ENCODE measurements around the gene OTUD4.
"Not testable (repeated sequence)": the region's sequence is repeated elsewhere in the genome, so short reads cannot be mapped to it uniquely, and the experiment has no call there.

GRCh38 chr4:145179861-145180297, 510 bp downstream of the OTUD4 start:
- TF ChIP-seq, protein P1, sequence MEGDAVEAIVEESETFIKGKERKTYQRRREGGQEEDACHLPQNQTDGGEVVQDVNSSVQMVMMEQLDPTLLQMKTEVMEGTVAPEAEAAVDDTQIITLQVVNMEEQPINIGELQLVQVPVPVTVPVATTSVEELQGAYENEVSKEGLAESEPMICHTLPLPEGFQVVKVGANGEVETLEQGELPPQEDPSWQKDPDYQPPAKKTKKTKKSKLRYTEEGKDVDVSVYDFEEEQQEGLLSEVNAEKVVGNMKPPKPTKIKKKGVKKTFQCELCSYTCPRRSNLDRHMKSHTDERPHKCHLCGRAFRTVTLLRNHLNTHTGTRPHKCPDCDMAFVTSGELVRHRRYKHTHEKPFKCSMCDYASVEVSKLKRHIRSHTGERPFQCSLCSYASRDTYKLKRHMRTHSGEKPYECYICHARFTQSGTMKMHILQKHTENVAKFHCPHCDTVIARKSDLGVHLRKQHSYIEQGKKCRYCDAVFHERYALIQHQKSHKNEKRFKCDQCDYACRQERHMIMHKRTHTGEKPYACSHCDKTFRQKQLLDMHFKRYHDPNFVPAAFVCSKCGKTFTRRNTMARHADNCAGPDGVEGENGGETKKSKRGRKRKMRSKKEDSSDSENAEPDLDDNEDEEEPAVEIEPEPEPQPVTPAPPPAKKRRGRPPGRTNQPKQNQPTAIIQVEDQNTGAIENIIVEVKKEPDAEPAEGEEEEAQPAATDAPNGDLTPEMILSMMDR (IDR thresholded peaks at IDR 0.05) = not testable (repeated sequence)
- not testable (repeated sequence) for TF ChIP-seq POLR2A (IDR thresholded peaks at IDR 0.05)
